GM12878 (cell line): ENCODE data around the gene YRDC. TPM values are rescaled to one million over a fixed set of nuclear protein-coding genes. Genes with fewer than 3 reads are reported as not detected.

Source experiments
- CHD4 ChIP-seq: fragments of 200-600 bp; sonication (generic); IDR thresholded peaks from 2 replicates; pipeline ENCODE4 v1.6.1; 2016; ENCODE audit warnings: mild to moderate bottlenecking
- DPF2 ChIP-seq: fragments of 450-650 bp; IDR thresholded peaks from 2 replicates; pipeline ENCODE4 v1.6.1; 2017; ENCODE audit warnings: mild to moderate bottlenecking
- KAT2A ChIP-seq: conservative IDR thresholded peaks from 2 replicates; pipeline ENCODE4 v1.6.1; 2011; ENCODE audit warnings: low read depth, low read length; ENCODE audit not compliant: control insufficient read depth
- MEF2B ChIP-seq: fragments of 450-650 bp; IDR thresholded peaks from 2 replicates; pipeline ENCODE4 v1.6.1; 2018; ENCODE audit warnings: mild to moderate bottlenecking, moderate library complexity; ENCODE audit not compliant: partially characterized antibody, poor library complexity, severe bottlenecking
- POLR2AphosphoS2 ChIP-seq: IDR thresholded peaks from 2 replicates; pipeline ENCODE4 v1.6.1; 2011; ENCODE audit warnings: low read depth, mild to moderate bottlenecking, low read length, improper control_type of control experiment, moderate library complexity
- RELA ChIP-seq: fragments of 450-650 bp; IDR thresholded peaks from 2 replicates; pipeline ENCODE4 v1.8.0; 2014; ENCODE audit warnings: borderline replicate concordance; ENCODE audit not compliant: partially characterized antibody
- SMAD1 ChIP-seq: fragments of 450-650 bp; IDR thresholded peaks from 2 replicates; pipeline ENCODE4 v1.6.1; 2018; ENCODE audit warnings: mild to moderate bottlenecking, low read depth; ENCODE audit not compliant: partially characterized antibody
- SP1 ChIP-seq: IDR thresholded peaks from one replicate; pipeline ENCODE4 v1.6.1; 2011; ENCODE audit warnings: low read depth, low read length
- SUPT20H ChIP-seq: IDR thresholded peaks from 2 replicates; pipeline ENCODE4 v1.6.1; 2011; ENCODE audit warnings: low read depth, mild to moderate bottlenecking, low read length, moderate library complexity, borderline replicate concordance; ENCODE audit not compliant: control insufficient read depth
- TAF1 ChIP-seq: IDR thresholded peaks from 2 replicates; pipeline ENCODE4 v1.6.1; 2011; ENCODE audit warnings: mild to moderate bottlenecking, low read depth, low read length, borderline replicate concordance
- ZNF622 ChIP-seq: fragments of 450-650 bp; IDR thresholded peaks from 2 replicates; pipeline ENCODE4 v1.6.1; 2017; ENCODE audit warnings: mild to moderate bottlenecking, inconsistent platforms
- polyA plus RNA-seq, 11 experiments: library from polyadenylated mRNA; depleted of rRNA in 4 of 11; unstranded in 6 of 11; stranded (reverse) in 5 of 11; fragments of >200 nt; fragmentation: Nextera tagmentation in 4 of 11; fragmentation: Illumina TruSeq in 1 of 11; extraction: Ambion mirVana in 4 of 11; extraction: Trizol in 1 of 11; gene quantifications; 1 replicate in 1 of 11; 2 replicates in 10 of 11; pipeline versions ENCODE4 v1.2.1 to v1.2.3, GENCODE V29; 2011 to 2016; ENCODE audit warnings: inconsistent platforms in 2 of 11, missing spikeins in 2 of 11, low read depth in 1 of 11
- total RNA-seq, 4 experiments: library from RNA; depleted of rRNA in 3 of 4; stranded (reverse); fragments of >200 nt in 3 of 4; fragmentation: Illumina TruSeq in 1 of 4; extraction: Trizol in 1 of 4; gene quantifications; 2 replicates each; pipeline versions ENCODE4 v1.2.1 to v1.2.3, GENCODE V29; 2013 to 2021
- TF ChIP-seq, protein P1 (sequence below): IDR thresholded peaks from 2 replicates; pipeline ENCODE4 v1.6.1; 2011; ENCODE audit warnings: low read depth, mild to moderate bottlenecking, low read length, moderate library complexity, borderline replicate concordance; ENCODE audit errors: extremely low read depth
- TF ChIP-seq, protein P2 (sequence below): fragments of 450-650 bp; IDR thresholded peaks from 2 replicates; pipeline ENCODE4 v1.6.1; 2017; ENCODE audit warnings: mild to moderate bottlenecking, moderate library complexity
- TF ChIP-seq, protein P3 (sequence below), 3 experiments: IDR thresholded peaks in 2 of 3; conservative IDR thresholded peaks in 1 of 3; 2 replicates each; pipeline ENCODE4 v1.5.1; 2011; ENCODE audit warnings: low read depth in 3 of 3, low read length in 3 of 3, mild to moderate bottlenecking in 3 of 3, control low read depth in 2 of 3, moderate library complexity in 2 of 3, inconsistent platforms in 1 of 3, mixed read lengths in 1 of 3; ENCODE audit not compliant: control insufficient read depth in 2 of 3, insufficient read depth in 1 of 3; ENCODE audit errors: extremely low read depth in 1 of 3
- TF ChIP-seq, protein P4 (sequence below): fragments of 450-650 bp; IDR thresholded peaks from 2 replicates; pipeline ENCODE4 v1.6.1; 2018; ENCODE audit warnings: borderline replicate concordance, mild to moderate bottlenecking; ENCODE audit not compliant: partially characterized antibody
- TF ChIP-seq, protein P5 (sequence below): fragments of 450-650 bp; IDR thresholded peaks from 2 replicates; pipeline ENCODE4 v1.6.1; 2018; ENCODE audit warnings: mild to moderate bottlenecking, low read depth, moderate library complexity; ENCODE audit not compliant: partially characterized antibody

Gene YRDC
- total and polyA plus RNA-seq, 10 of the 15 experiments (the other 5 are each of a cell fraction or from before 2014, with no cell fraction given): 2.9 to 36.2 (median 19.3) TPM

DNA sequence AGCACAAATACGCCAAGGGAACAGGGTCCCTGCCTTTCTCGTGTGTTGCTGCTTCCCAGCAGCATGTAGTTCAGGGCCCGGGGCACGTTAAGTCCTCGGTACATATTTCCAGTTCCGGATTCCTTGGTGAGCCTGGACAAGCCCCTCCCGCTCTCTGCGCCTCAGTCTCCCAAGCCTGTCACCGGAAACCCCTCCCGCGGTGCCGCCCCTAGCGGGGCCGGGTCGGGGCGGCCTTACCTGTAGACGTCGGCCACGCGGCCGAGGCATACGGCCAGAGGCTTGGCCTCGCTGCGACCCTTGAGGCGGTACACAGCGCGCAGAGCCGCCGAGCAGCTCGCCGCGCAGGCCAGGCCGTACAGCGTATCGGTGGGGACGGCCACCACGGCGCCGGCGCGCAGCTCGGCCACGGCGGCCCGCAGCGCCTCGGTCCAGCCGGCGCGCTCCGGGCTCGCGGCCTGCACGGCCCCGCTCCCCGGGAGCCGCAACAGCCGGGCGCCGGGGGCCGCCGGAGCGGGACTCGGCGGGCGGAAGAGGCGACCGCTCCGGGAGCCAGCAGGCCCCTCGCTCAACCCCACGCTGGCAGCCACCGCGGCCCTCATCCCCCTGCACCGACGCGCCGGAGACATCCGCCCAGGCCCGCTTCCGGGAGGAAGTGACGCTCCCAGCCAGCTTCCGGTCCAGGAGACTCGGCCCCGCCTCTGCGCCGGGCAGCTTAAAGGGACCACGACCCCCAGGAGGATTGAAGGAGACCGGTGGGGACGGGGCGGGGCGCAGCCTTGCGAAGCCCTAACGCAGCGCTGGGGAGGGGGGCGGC is at the start of gene YRDC, which contains the start of gene C1orf122 (continued):
- TF ChIP-seq SUPT20H: no peak
- TF ChIP-seq, protein P1, sequence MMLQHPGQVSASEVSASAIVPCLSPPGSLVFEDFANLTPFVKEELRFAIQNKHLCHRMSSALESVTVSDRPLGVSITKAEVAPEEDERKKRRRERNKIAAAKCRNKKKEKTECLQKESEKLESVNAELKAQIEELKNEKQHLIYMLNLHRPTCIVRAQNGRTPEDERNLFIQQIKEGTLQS: no peak
- TF ChIP-seq KAT2A: no peak
- TF ChIP-seq, protein P2, sequence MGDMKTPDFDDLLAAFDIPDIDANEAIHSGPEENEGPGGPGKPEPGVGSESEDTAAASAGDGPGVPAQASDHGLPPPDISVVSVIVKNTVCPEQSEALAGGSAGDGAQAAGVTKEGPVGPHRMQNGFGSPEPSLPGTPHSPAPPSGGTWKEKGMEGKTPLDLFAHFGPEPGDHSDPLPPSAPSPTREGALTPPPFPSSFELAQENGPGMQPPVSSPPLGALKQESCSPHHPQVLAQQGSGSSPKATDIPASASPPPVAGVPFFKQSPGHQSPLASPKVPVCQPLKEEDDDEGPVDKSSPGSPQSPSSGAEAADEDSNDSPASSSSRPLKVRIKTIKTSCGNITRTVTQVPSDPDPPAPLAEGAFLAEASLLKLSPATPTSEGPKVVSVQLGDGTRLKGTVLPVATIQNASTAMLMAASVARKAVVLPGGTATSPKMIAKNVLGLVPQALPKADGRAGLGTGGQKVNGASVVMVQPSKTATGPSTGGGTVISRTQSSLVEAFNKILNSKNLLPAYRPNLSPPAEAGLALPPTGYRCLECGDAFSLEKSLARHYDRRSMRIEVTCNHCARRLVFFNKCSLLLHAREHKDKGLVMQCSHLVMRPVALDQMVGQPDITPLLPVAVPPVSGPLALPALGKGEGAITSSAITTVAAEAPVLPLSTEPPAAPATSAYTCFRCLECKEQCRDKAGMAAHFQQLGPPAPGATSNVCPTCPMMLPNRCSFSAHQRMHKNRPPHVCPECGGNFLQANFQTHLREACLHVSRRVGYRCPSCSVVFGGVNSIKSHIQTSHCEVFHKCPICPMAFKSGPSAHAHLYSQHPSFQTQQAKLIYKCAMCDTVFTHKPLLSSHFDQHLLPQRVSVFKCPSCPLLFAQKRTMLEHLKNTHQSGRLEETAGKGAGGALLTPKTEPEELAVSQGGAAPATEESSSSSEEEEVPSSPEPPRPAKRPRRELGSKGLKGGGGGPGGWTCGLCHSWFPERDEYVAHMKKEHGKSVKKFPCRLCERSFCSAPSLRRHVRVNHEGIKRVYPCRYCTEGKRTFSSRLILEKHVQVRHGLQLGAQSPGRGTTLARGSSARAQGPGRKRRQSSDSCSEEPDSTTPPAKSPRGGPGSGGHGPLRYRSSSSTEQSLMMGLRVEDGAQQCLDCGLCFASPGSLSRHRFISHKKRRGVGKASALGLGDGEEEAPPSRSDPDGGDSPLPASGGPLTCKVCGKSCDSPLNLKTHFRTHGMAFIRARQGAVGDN: 0 out of 2 replicates have a peak, but pooled peaks have one; percentile 40
- 0 out of 2 replicates have a peak, but pooled peaks have one; percentile 28 for TF ChIP-seq DPF2
- TF ChIP-seq MEF2B: peak; percentile 35
- TF ChIP-seq SP1: peak; percentile 49
- TF ChIP-seq TAF1: peak; percentile 71; the same call in 1 of the 2 replicates
- TF ChIP-seq, protein P3, sequence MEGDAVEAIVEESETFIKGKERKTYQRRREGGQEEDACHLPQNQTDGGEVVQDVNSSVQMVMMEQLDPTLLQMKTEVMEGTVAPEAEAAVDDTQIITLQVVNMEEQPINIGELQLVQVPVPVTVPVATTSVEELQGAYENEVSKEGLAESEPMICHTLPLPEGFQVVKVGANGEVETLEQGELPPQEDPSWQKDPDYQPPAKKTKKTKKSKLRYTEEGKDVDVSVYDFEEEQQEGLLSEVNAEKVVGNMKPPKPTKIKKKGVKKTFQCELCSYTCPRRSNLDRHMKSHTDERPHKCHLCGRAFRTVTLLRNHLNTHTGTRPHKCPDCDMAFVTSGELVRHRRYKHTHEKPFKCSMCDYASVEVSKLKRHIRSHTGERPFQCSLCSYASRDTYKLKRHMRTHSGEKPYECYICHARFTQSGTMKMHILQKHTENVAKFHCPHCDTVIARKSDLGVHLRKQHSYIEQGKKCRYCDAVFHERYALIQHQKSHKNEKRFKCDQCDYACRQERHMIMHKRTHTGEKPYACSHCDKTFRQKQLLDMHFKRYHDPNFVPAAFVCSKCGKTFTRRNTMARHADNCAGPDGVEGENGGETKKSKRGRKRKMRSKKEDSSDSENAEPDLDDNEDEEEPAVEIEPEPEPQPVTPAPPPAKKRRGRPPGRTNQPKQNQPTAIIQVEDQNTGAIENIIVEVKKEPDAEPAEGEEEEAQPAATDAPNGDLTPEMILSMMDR (IDR thresholded peaks at IDR 0.05 in 2 of 3, conservative IDR thresholded peaks at IDR 0.05 in 1 of 3; ENCODE audit: control insufficient read depth in 2 of 3, extremely low read depth in 1 of 3, insufficient read depth in 1 of 3, low read depth in 3 of 3, low read length in 3 of 3): no peak
- TF ChIP-seq, protein P4, sequence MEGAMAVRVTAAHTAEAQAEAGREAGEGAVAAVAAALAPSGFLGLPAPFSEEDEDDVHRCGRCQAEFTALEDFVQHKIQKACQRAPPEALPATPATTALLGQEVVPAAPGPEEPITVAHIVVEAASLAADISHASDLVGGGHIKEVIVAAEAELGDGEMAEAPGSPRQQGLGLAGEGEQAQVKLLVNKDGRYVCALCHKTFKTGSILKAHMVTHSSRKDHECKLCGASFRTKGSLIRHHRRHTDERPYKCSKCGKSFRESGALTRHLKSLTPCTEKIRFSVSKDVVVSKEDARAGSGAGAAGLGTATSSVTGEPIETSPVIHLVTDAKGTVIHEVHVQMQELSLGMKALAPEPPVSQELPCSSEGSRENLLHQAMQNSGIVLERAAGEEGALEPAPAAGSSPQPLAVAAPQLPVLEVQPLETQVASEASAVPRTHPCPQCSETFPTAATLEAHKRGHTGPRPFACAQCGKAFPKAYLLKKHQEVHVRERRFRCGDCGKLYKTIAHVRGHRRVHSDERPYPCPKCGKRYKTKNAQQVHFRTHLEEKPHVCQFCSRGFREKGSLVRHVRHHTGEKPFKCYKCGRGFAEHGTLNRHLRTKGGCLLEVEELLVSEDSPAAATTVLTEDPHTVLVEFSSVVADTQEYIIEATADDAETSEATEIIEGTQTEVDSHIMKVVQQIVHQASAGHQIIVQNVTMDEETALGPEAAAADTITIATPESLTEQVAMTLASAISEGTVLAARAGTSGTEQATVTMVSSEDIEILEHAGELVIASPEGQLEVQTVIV: peak; percentile 59
- TF ChIP-seq CHD4: no peak
- TF ChIP-seq RELA: no peak
- peak; percentile 77; the same call in 1 of the 2 replicates for TF ChIP-seq POLR2AphosphoS2
- TF ChIP-seq, protein P5, sequence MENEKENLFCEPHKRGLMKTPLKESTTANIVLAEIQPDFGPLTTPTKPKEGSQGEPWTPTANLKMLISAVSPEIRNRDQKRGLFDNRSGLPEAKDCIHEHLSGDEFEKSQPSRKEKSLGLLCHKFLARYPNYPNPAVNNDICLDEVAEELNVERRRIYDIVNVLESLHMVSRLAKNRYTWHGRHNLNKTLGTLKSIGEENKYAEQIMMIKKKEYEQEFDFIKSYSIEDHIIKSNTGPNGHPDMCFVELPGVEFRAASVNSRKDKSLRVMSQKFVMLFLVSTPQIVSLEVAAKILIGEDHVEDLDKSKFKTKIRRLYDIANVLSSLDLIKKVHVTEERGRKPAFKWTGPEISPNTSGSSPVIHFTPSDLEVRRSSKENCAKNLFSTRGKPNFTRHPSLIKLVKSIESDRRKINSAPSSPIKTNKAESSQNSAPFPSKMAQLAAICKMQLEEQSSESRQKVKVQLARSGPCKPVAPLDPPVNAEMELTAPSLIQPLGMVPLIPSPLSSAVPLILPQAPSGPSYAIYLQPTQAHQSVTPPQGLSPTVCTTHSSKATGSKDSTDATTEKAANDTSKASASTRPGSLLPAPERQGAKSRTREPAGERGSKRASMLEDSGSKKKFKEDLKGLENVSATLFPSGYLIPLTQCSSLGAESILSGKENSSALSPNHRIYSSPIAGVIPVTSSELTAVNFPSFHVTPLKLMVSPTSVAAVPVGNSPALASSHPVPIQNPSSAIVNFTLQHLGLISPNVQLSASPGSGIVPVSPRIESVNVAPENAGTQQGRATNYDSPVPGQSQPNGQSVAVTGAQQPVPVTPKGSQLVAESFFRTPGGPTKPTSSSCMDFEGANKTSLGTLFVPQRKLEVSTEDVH: no peak
- no peak for TF ChIP-seq SMAD1
- no peak for TF ChIP-seq ZNF622
